Epithelial cell of proximal tubule (primary cell): ENCODE measurements around the gene KRT83. TPM values are rescaled to one million over a fixed set of nuclear protein-coding genes. Genes with fewer than 3 reads are reported as not detected.
"Not testable (repeated sequence)": the region's sequence is repeated elsewhere in the genome, so short reads cannot be mapped to it uniquely, and the experiment has no call there.

ENCODE experiments used
- DNase-seq: peaks from one replicate; pipeline ENCODE4 v3.0.0-alpha.2; 2011; ENCODE audit warnings: low read depth
- H3K4me3 ChIP-seq: 2 replicates; pipeline ENCODE4 v1.5.1; 2011; ENCODE audit warnings: low read depth, mild to moderate bottlenecking, low read length
- CTCF ChIP-seq: conservative IDR thresholded peaks from 2 replicates; pipeline ENCODE4 v1.5.1; 2012; ENCODE audit warnings: low read depth, mild to moderate bottlenecking, low read length
- total RNA-seq: library from RNA; depleted of rRNA; stranded (reverse); fragments of >200 nt; gene quantifications from 2 replicates; pipeline ENCODE4 v1.2.3, GENCODE V29; 2015

The KRT83 gene
- total RNA-seq, 1 donor from 2014 or later: not detected

GRCh38 chr12:52306731-52307130 lies 14.5 kb downstream of the KRT83 start:
- H3K4me3 ChIP-seq: no peak overlapping the region

GRCh38 chr12:52305921-52306705 lies 15.1 kb downstream of the KRT83 start:
- peak; percentile 48 for TF ChIP-seq CTCF
- no peak for DNase-seq
- no peak overlapping the region for H3K4me3 ChIP-seq

More at GRCh38 chr12:52306731-52307130, 14.5 kb downstream of the KRT83 start:
- TF ChIP-seq CTCF: no peak
- no peak for DNase-seq

- H3K4me3 ChIP-seq, DNase-seq: not testable (repeated sequence)
These were observed 16.2 kb downstream of the KRT83 start for GRCh38 chr12:52304941-52305411.

- H3K4me3 ChIP-seq, DNase-seq: not testable (repeated sequence)
These were observed 18.8 kb downstream of the KRT83 start for GRCh38 chr12:52302242-52302914.

- H3K4me3 ChIP-seq, DNase-seq: not testable (repeated sequence)
These were observed 19.5 kb downstream of the KRT83 start for GRCh38 chr12:52301721-52302120.

GRCh38 chr12:52300796-52301691 lies 20.2 kb downstream of the KRT83 start:
- no peak for TF ChIP-seq CTCF
- DNase-seq: no peak
- no peak overlapping the region for H3K4me3 ChIP-seq

GRCh38 chr12:52298677-52299190 lies 22.5 kb downstream of the KRT83 start:
- no peak for TF ChIP-seq CTCF
- no peak for DNase-seq
- no peak overlapping the region for H3K4me3 ChIP-seq
